A549 (cell line): ENCODE results near the gene PRR35. TPM values are rescaled to one million over a fixed set of nuclear protein-coding genes. Genes with fewer than 3 reads are reported as not detected.

ENCODE experiments used
- ATAC-seq, 2 experiments: fragments of 200-7000 bp in 1 of 2; fragments of >200 bp in 1 of 2; cut with Nextera tagmentation in 1 of 2; cut with Tn5 transposase in 1 of 2; 3 replicates each; pipeline versions ENCODE4 v1.8.0 to v1.9.1; 2018 to 2020; ENCODE audit warnings: mild to moderate bottlenecking in 1 of 2, moderate library complexity in 1 of 2
- CTCF ChIA-PET: fragments of 300-600 bp; sonication (Branson Sonifier 250); formaldehyde crosslinking; extraction: SDS; loops from one replicate; lab custom pipeline; 2021; ENCODE audit warnings: antibody characterized with exemption, inconsistent platforms; lab: Yijun Ruan, JAX
- POLR2A ChIA-PET: fragments of 350-600 bp; formaldehyde crosslinking; extraction: SDS; loops from one replicate; lab custom pipeline; 2021; ENCODE audit warnings: antibody characterized with exemption, inconsistent platforms; lab: Yijun Ruan, JAX
- DNase-seq, 2 experiments: peaks; one replicate each; pipeline versions ENCODE4 v3.0.0 to v3.0.0-alpha.2; 2011 to 2016; ENCODE audit warnings: low read depth in 1 of 2, low spot score in 1 of 2
- FAIRE-seq: peaks from 2 replicates; lab custom pipeline; 2011; peaks lifted over from hg19 to GRCh38; lab: Jason Lieb, UNC
- H3K27ac ChIP-seq, 2 experiments: fragments of >200 bp; sonication (Bioruptor Twin); formaldehyde crosslinking; 3 replicates each; pipeline ENCODE4 v1.5.1; 2016 to 2017
- H3K4me1 ChIP-seq: fragments of >200 bp; sonication (Bioruptor Twin); formaldehyde crosslinking; 3 replicates; pipeline ENCODE4 v1.6.1; 2016
- H3K4me2 ChIP-seq: fragments of >200 bp; sonication (Bioruptor Twin); formaldehyde crosslinking; 3 replicates; pipeline ENCODE4 v1.6.1; 2016
- H3K4me3 ChIP-seq: fragments of >200 bp; sonication (Bioruptor Twin); formaldehyde crosslinking; 3 replicates; pipeline ENCODE4 v1.5.1; 2016
- H3K9me3 ChIP-seq: fragments of >200 bp; sonication (Bioruptor Twin); formaldehyde crosslinking; 3 replicates; pipeline ENCODE4 v1.6.1; 2016
- BHLHE40 ChIP-seq: IDR thresholded peaks from 2 replicates; pipeline ENCODE4 v1.6.1; 2012; ENCODE audit warnings: low read depth, low read length, inconsistent platforms
- CBX2 ChIP-seq: fragments of 200-600 bp; sonication (generic); IDR thresholded peaks from 2 replicates; pipeline ENCODE4 v1.6.1; 2016; ENCODE audit warnings: low read depth, mild to moderate bottlenecking, borderline replicate concordance
- CBX8 ChIP-seq: fragments of 200-600 bp; sonication (generic); IDR thresholded peaks from 2 replicates; pipeline ENCODE4 v1.6.1; 2016
- EHF ChIP-seq: fragments of 250-450 bp; sonication (Bioruptor Pico); IDR thresholded peaks from 2 replicates; pipeline ENCODE4 v1.5.0; 2020; ENCODE audit warnings: mild to moderate bottlenecking
- ELK1 ChIP-seq: fragments of 150-350 bp; IDR thresholded peaks from 2 replicates; pipeline ENCODE4 v1.6.1; 2014; ENCODE audit warnings: low read depth, mild to moderate bottlenecking, low read length
- FOSL2 ChIP-seq, 2 experiments: fragments of 450-650 bp in 1 of 2; fragments of >200 bp in 1 of 2; sonication (Bioruptor Twin) in 1 of 2; formaldehyde crosslinking; IDR thresholded peaks; 2 replicates each; pipeline versions ENCODE4 v1.5.0 to v1.6.1; 2016 to 2020; ENCODE audit warnings: mild to moderate bottlenecking in 1 of 2, moderate library complexity in 1 of 2
- HES2 ChIP-seq: fragments of >200 bp; sonication (Bioruptor Twin); formaldehyde crosslinking; IDR thresholded peaks from 2 replicates; pipeline ENCODE4 v1.6.1; 2016
- HOXB13 ChIP-seq: fragments of 250-450 bp; sonication (Bioruptor Pico); IDR thresholded peaks from 2 replicates; pipeline ENCODE4 v1.5.0; 2020; ENCODE audit warnings: low read depth, mild to moderate bottlenecking, moderate library complexity
- KDM1A ChIP-seq: fragments of 200-600 bp; sonication (generic); IDR thresholded peaks from 2 replicates; pipeline ENCODE4 v1.6.1; 2016; ENCODE audit warnings: low read depth, mild to moderate bottlenecking
- NPAS2 ChIP-seq: fragments of 250-450 bp; sonication (Bioruptor Pico); IDR thresholded peaks from 2 replicates; pipeline ENCODE4 v1.8.0; 2022; ENCODE audit warnings: mild to moderate bottlenecking, moderate library complexity, borderline replicate concordance
- POLR2A ChIP-seq: IDR thresholded peaks from 2 replicates; pipeline ENCODE4 v1.6.1; 2012; ENCODE audit warnings: mild to moderate bottlenecking, low read length
- POLR2AphosphoS2 ChIP-seq: conservative IDR thresholded peaks from 2 replicates; pipeline ENCODE4 v1.6.1; 2012; ENCODE audit warnings: low read length, improper control_type of control experiment, inconsistent platforms
- RAD21 ChIP-seq, 2 experiments: fragments of >200 bp in 1 of 2; sonication (Bioruptor Twin) in 1 of 2; formaldehyde crosslinking in 1 of 2; IDR thresholded peaks in 1 of 2; conservative IDR thresholded peaks in 1 of 2; 2 replicates in 1 of 2; 3 replicates in 1 of 2; pipeline ENCODE4 v1.6.1; 2012 to 2018; ENCODE audit warnings: inconsistent platforms in 1 of 2
- RARB ChIP-seq: fragments of 250-450 bp; sonication (Bioruptor Pico); IDR thresholded peaks from 2 replicates; pipeline ENCODE4 v1.8.0; 2021; ENCODE audit warnings: mild to moderate bottlenecking, moderate library complexity
- RCOR1 ChIP-seq: fragments of 150-350 bp; IDR thresholded peaks from 2 replicates; pipeline ENCODE4 v1.6.1; 2014; ENCODE audit warnings: antibody characterized with exemption, low read length, low read depth
- RFX5 ChIP-seq: fragments of 450-650 bp; IDR thresholded peaks from 2 replicates; pipeline ENCODE4 v1.7.1; 2014; ENCODE audit warnings: antibody characterized with exemption, mild to moderate bottlenecking, moderate library complexity
- SREBF2 ChIP-seq: fragments of 450-650 bp; IDR thresholded peaks from 2 replicates; pipeline ENCODE4 v1.6.1; 2014; ENCODE audit warnings: mild to moderate bottlenecking, moderate library complexity
- TFCP2L1 ChIP-seq: fragments of 250-450 bp; sonication (Bioruptor Pico); IDR thresholded peaks from 2 replicates; pipeline ENCODE4 v1.5.0; 2021; ENCODE audit warnings: mild to moderate bottlenecking
- ZFP36 ChIP-seq: fragments of 450-650 bp; IDR thresholded peaks from 2 replicates; pipeline ENCODE4 v1.6.1; 2014; ENCODE audit warnings: borderline replicate concordance; ENCODE audit not compliant: partially characterized antibody
- ZNF302 ChIP-seq: fragments of 250-450 bp; sonication (Bioruptor Pico); IDR thresholded peaks from 2 replicates; pipeline ENCODE4 v1.9.0; 2021; ENCODE audit warnings: inconsistent platforms, mild to moderate bottlenecking, moderate library complexity
- WGBS: methylation state at CpG from one replicate; pipeline ENCODE4 v1.1.6; 2017; ENCODE audit errors: missing lambda C conversion rate; 5-methylcytosine and 5-hydroxymethylcytosine counted together
- polyA plus RNA-seq, 4 experiments: library from polyadenylated mRNA; depleted of rRNA in 3 of 4; stranded (reverse); fragments of >200 nt; fragmentation: RNase III in 1 of 4; extraction: RNeasy Plus Mini Kit Qiagen cat#74134 plus additional on column Dnase treatment in 1 of 4; gene quantifications; 2 replicates in 3 of 4; 3 replicates in 1 of 4; pipeline ENCODE4 v1.2.3, GENCODE V29; 2011 to 2017
- TF ChIP-seq, protein P1 (sequence below): IDR thresholded peaks from 2 replicates; pipeline ENCODE4 v1.6.1; 2012
- TF ChIP-seq, protein P2 (sequence below): fragments of 250-450 bp; sonication (Bioruptor Pico); IDR thresholded peaks from 2 replicates; pipeline ENCODE4 v1.5.0; 2021; ENCODE audit warnings: mild to moderate bottlenecking, moderate library complexity, borderline replicate concordance
- TF ChIP-seq, protein P3 (sequence below): fragments of 200-600 bp; sonication (generic); IDR thresholded peaks from 2 replicates; pipeline ENCODE4 v1.6.1; 2016; ENCODE audit warnings: antibody characterized with exemption, mild to moderate bottlenecking, moderate library complexity

The PRR35 gene
- polyA plus RNA-seq, 2 of the 4 experiments (the other 2 are of a cell fraction): 0.04 TPM

DNA sequence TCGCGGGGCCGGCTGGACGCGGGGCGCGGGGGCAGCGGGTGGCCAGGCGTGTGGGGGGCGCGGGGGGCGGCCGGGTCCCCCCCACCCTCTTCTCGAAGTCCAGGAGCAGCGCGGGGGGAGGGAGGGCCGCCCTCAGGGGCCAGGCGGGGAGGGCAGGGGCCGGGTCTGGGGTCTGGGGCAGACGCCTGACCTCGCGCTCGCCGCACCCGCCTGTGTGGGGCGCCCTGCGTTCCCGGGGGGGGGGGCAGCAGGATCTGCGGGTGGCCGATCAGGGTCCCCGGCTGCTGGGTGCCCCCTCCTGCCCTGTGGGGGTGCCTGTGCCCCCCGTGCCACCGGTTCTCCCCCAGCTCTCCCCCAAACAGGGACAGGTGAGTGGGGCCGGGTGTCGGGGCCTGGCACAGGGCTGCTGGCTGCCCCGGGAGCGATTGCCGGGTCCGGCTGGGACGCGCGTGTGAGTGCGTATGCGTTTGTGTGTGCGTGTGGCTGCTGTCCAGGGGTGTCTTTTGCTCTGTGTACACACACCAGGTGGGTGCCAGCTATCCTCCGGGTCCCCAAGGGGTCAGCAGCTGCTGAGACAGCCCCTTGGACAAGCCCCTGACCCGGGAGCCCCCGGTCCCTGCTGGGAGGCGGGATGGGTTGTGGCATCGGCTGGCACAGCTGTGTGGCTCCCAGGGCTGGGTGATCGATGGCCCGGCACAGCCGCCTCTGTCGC is 663 bp downstream of the PRR35 start:
- POLR2A ChIA-PET: no interaction called here
- no peak for FAIRE-seq
- CTCF ChIA-PET: interaction anchor here (6.1 kb wide), 1 partner anchor 14 kb away, joined by 24 read pairs; no protein-coding TSS in a partner anchor
- Histone ChIP-seq H3K9me3 (no peaks in the 10 kb centered on the region), H3K4me2 (peak overlapping the region; percentile 97), H3K27ac (peak overlapping the region in 1 of 2 experiments; percentile 75; a peak in 3 of 6 replicates)
- DNase-seq: no peak
- TF ChIP-seq ELK1: no peak
- no peak for TF ChIP-seq RFX5
- no peak for TF ChIP-seq SREBF2
- TF ChIP-seq, protein P1, sequence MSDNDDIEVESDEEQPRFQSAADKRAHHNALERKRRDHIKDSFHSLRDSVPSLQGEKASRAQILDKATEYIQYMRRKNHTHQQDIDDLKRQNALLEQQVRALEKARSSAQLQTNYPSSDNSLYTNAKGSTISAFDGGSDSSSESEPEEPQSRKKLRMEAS: no peak
- no peak for TF ChIP-seq POLR2A
- TF ChIP-seq ZFP36: no peak
- TF ChIP-seq CBX2: no peak
- no peak for TF ChIP-seq RCOR1
- TF ChIP-seq POLR2AphosphoS2: no peak
- TF ChIP-seq EHF: no peak
- TF ChIP-seq HES2: no peak
- no peak for TF ChIP-seq CBX8
- TF ChIP-seq TFCP2L1 (CRISPR knock-in tag): no peak
- TF ChIP-seq, protein P2, sequence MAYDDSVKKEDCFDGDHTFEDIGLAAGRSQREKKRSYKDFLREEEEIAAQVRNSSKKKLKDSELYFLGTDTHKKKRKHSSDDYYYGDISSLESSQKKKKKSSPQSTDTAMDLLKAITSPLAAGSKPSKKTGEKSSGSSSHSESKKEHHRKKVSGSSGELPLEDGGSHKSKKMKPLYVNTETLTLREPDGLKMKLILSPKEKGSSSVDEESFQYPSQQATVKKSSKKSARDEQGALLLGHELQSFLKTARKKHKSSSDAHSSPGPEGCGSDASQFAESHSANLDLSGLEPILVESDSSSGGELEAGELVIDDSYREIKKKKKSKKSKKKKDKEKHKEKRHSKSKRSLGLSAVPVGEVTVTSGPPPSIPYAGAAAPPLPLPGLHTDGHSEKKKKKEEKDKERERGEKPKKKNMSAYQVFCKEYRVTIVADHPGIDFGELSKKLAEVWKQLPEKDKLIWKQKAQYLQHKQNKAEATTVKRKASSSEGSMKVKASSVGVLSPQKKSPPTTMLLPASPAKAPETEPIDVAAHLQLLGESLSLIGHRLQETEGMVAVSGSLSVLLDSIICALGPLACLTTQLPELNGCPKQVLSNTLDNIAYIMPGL: no peak
- no peak for TF ChIP-seq ZNF302 (CRISPR knock-in tag)
- TF ChIP-seq, protein P3, sequence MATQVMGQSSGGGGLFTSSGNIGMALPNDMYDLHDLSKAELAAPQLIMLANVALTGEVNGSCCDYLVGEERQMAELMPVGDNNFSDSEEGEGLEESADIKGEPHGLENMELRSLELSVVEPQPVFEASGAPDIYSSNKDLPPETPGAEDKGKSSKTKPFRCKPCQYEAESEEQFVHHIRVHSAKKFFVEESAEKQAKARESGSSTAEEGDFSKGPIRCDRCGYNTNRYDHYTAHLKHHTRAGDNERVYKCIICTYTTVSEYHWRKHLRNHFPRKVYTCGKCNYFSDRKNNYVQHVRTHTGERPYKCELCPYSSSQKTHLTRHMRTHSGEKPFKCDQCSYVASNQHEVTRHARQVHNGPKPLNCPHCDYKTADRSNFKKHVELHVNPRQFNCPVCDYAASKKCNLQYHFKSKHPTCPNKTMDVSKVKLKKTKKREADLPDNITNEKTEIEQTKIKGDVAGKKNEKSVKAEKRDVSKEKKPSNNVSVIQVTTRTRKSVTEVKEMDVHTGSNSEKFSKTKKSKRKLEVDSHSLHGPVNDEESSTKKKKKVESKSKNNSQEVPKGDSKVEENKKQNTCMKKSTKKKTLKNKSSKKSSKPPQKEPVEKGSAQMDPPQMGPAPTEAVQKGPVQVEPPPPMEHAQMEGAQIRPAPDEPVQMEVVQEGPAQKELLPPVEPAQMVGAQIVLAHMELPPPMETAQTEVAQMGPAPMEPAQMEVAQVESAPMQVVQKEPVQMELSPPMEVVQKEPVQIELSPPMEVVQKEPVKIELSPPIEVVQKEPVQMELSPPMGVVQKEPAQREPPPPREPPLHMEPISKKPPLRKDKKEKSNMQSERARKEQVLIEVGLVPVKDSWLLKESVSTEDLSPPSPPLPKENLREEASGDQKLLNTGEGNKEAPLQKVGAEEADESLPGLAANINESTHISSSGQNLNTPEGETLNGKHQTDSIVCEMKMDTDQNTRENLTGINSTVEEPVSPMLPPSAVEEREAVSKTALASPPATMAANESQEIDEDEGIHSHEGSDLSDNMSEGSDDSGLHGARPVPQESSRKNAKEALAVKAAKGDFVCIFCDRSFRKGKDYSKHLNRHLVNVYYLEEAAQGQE: no peak
- TF ChIP-seq RARB (CRISPR knock-in tag): no peak
- no peak for TF ChIP-seq NPAS2 (CRISPR knock-in tag)
- no peak for TF ChIP-seq RAD21 (conservative IDR thresholded peaks at IDR 0.05 in 1 of 2, IDR thresholded peaks at IDR 0.05 in 1 of 2)
- no peak for TF ChIP-seq KDM1A
- TF ChIP-seq, all 56 proteins: peak for 0
- Histone ChIP-seq H3K4me3 (peak overlapping the region; percentile 47), H3K4me1 (peaks cover 12% of the 10 kb centered on the region; the same call in 2 of the 3 replicates)
- 80% methylated on average over 1 of the region's 54 CpGs for WGBS
- ATAC-seq: no peak

GRCh38 chr16:561413-561794 is 1.2 kb downstream of the PRR35 start:
- WGBS: 61% methylated on average over 8 of the region's 15 CpGs
- CTCF ChIA-PET: interaction anchor here (0.6 to 0.8 kb wide), 2 partner anchors 18 to 139 kb away, joined by 3 read pairs; no protein-coding TSS in a partner anchor

More at GRCh38 chr16:561413-561794, 1.2 kb downstream of the PRR35 start:
- Histone ChIP-seq H3K4me2 (no peak overlapping the region), H3K9me3 (no peaks in the 10 kb centered on the region), H3K4me1 (peaks cover 12% of the 10 kb centered on the region), H3K4me3 (no peak overlapping the region), H3K27ac (no peak overlapping the region)
- peak in 1 of 2 experiments; percentile 2; a peak in 1 of 6 replicates for ATAC-seq
- FAIRE-seq: no peak
- POLR2A ChIA-PET: no interaction called here
- DNase-seq: no peak
- TF ChIP-seq FOSL2 (IDR thresholded peaks at IDR 0.05) (no peak), FOSL2 (CRISPR knock-in tag; IDR thresholded peaks at IDR 0.05) (no peak), BHLHE40 (no peak), NPAS2 (CRISPR knock-in tag) (no peak), HOXB13 (CRISPR knock-in tag) (no peak)
